CD14-positive monocyte (primary cell): ENCODE data around the gene AK9. TPM values are rescaled to one million over a fixed set of nuclear protein-coding genes. Genes with fewer than 3 reads are reported as not detected.

Experiments used
- DNase-seq, 3 donors: peaks; one replicate each; pipeline ENCODE4 v3.0.0-alpha.2; 2011 to 2022
- H2AFZ ChIP-seq: 2 replicates; pipeline ENCODE4 v1.6.0; 2012; ENCODE audit warnings: mild to moderate bottlenecking, low read depth, low read length, inconsistent platforms; ENCODE audit not compliant: insufficient read depth, poor library complexity, severe bottlenecking
- H3K27ac ChIP-seq, 2 donors: 1 replicate in 1 of 2; 2 replicates in 1 of 2; pipeline ENCODE4 v1.5.1; 2012 to 2013; ENCODE audit warnings: low read length in 2 of 2, control low read depth in 1 of 2, inconsistent platforms in 1 of 2, low read depth in 1 of 2, mild to moderate bottlenecking in 1 of 2
- H3K27me3 ChIP-seq, 2 donors: one replicate each; pipeline versions ENCODE4 v1.6.0 to v1.6.1; 2011 to 2013; ENCODE audit warnings: low read length in 2 of 2; ENCODE audit not compliant: control insufficient read depth in 2 of 2, insufficient read depth in 2 of 2
- H3K36me3 ChIP-seq, 2 donors: replicated peaks in 1 of 2; 1 replicate in 1 of 2; 2 replicates in 1 of 2; pipeline versions ENCODE4 v1.5.1 to v1.6.1; 2012 to 2013; ENCODE audit warnings: low read length in 2 of 2, control low read depth in 1 of 2, inconsistent platforms in 1 of 2, mild to moderate bottlenecking in 1 of 2; ENCODE audit not compliant: insufficient read depth in 2 of 2, control insufficient read depth in 1 of 2
- H3K4me1 ChIP-seq, 2 donors: 1 replicate in 1 of 2; 2 replicates in 1 of 2; pipeline versions ENCODE4 v1.5.1 to v1.6.1; 2012 to 2013; ENCODE audit warnings: low read length in 2 of 2, control low read depth in 1 of 2, inconsistent platforms in 1 of 2, mild to moderate bottlenecking in 1 of 2, moderate library complexity in 1 of 2; ENCODE audit not compliant: insufficient read depth in 2 of 2, control insufficient read depth in 1 of 2
- H3K4me2 ChIP-seq: replicated peaks from 2 replicates; pipeline ENCODE3; 2012; ENCODE audit warnings: low read length, moderate library complexity, mild to moderate bottlenecking; ENCODE audit not compliant: poor library complexity, severe bottlenecking; ENCODE audit errors: extremely low read depth
- H3K4me3 ChIP-seq, 3 experiments: fragments of 200-600 bp in 1 of 3; sonication (generic) in 1 of 3; replicated peaks in 1 of 3; 1 replicate in 2 of 3; 2 replicates in 1 of 3; pipeline ENCODE4 v1.5.1; 2011 to 2013; ENCODE audit warnings: low read length in 3 of 3, mild to moderate bottlenecking in 3 of 3, control low read depth in 2 of 3, low read depth in 2 of 3, inconsistent platforms in 1 of 3, moderate library complexity in 1 of 3
- H3K79me2 ChIP-seq: 2 replicates; pipeline ENCODE4 v1.6.0; 2012; ENCODE audit warnings: mild to moderate bottlenecking, control low read depth, inconsistent platforms, low read length, moderate library complexity; ENCODE audit not compliant: insufficient read depth
- H3K9ac ChIP-seq: 2 replicates; pipeline ENCODE4 v1.6.0; 2017; ENCODE audit warnings: low read length, mild to moderate bottlenecking; ENCODE audit not compliant: insufficient read depth, poor library complexity, severe bottlenecking
- H3K9me3 ChIP-seq, 2 donors: replicated peaks in 1 of 2; 1 replicate in 1 of 2; 2 replicates in 1 of 2; pipeline versions ENCODE4 v1.5.1 to v1.6.1; 2012 to 2013; ENCODE audit warnings: low read length in 2 of 2, control low read depth in 1 of 2; ENCODE audit not compliant: control insufficient read depth in 1 of 2, insufficient read depth in 1 of 2
- H4K20me1 ChIP-seq: 2 replicates; pipeline ENCODE4 v1.6.0; 2012; ENCODE audit warnings: mild to moderate bottlenecking, low read length, control low read depth, moderate library complexity; ENCODE audit not compliant: insufficient read depth
- H3K27ac Mint-ChIP-seq, 7 donors: one replicate each; pipeline ENCODE4 v1.8.0; 2020; ENCODE audit warnings: mild to moderate bottlenecking in 7 of 7, mixed read lengths in 7 of 7, moderate library complexity in 6 of 7, inconsistent platforms in 2 of 7
- H3K27me3 Mint-ChIP-seq, 3 donors: one replicate each; pipeline ENCODE4 v1.8.0; 2021 to 2022; ENCODE audit warnings: low read depth in 3 of 3, mild to moderate bottlenecking in 3 of 3, mixed read lengths in 3 of 3, moderate library complexity in 3 of 3, inconsistent platforms in 1 of 3
- H3K36me3 Mint-ChIP-seq, 2 donors: one replicate each; pipeline ENCODE4 v1.8.0; 2020; ENCODE audit warnings: mixed read lengths in 2 of 2, inconsistent platforms in 1 of 2, mild to moderate bottlenecking in 1 of 2
- H3K4me1 Mint-ChIP-seq: one replicate; pipeline ENCODE4 v1.8.0; 2020; ENCODE audit warnings: mild to moderate bottlenecking, mixed read lengths
- H3K4me3 Mint-ChIP-seq, 2 donors: one replicate each; pipeline ENCODE4 v1.8.0; 2020; ENCODE audit warnings: mild to moderate bottlenecking in 2 of 2, mixed read lengths in 2 of 2, moderate library complexity in 1 of 2
- H3K9me3 Mint-ChIP-seq, 7 donors: one replicate each; pipeline ENCODE4 v1.8.0; 2020 to 2022; ENCODE audit warnings: mixed read lengths in 7 of 7, mild to moderate bottlenecking in 6 of 7, moderate library complexity in 6 of 7, inconsistent platforms in 2 of 7
- WGBS: methylation state at CpG from one replicate; pipeline ENCODE4 v1.1.5; 2013; ENCODE audit warnings: missing lambda C conversion rate; ENCODE audit not compliant: insufficient coverage; 5-methylcytosine and 5-hydroxymethylcytosine counted together
- intact Hi-C, 2 donors: fragments of 100-400 bp; cut with micrococcal nuclease; formaldehyde crosslinking; loops; one replicate each; pipeline versions ENCODE4 v1.15.0 to v1.15.1; 2023
- polyA plus RNA-seq, 3 donors: library from polyadenylated mRNA; depleted of rRNA in 1 of 3; unstranded in 2 of 3; stranded (reverse) in 1 of 3; fragments of 300-500 nt in 2 of 3; fragments of >200 nt in 1 of 3; fragmentation: Illumina TruSeq in 2 of 3; gene quantifications; 1 replicate in 2 of 3; 2 replicates in 1 of 3; pipeline ENCODE4 v1.2.3, GENCODE V29; 2012 to 2021
- TF ChIP-seq, protein P1 (sequence below): fragments of 200-600 bp; IDR thresholded peaks from one replicate; pipeline ENCODE4 v1.8.0; 2022; ENCODE audit warnings: antibody characterized with exemption, mild to moderate bottlenecking

The AK9 gene
- polyA plus RNA-seq, 3 donors, result 2.6 to 3.1 (median 2.8) TPM

DNA sequence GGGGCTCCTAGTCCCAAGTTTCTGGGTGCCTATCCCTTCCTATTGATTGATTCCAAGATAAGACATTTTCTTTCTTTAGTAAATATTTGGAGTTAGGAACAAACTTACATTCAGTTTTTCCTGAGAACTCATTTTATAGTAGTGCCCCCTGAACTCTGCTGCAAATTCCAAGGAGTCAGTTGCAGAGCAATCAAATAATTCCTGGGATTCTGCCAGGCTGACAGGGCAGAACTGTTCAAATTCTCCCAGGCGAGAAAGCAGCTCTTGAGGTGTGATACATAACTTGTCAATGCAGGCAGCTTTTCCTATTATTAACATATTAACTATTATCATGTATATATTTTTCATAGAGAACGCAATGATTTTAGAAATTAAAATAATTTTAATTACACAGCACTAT, 192.1 kb downstream of the AK9 start:
- no peak overlapping the region for H3K27ac ChIP-seq
- no peak overlapping the region for H3K27ac Mint-ChIP-seq
- no peaks in the 10 kb centered on the region for H4K20me1 ChIP-seq
- H3K4me1 ChIP-seq, result peaks cover 2 to 3% of the 10 kb centered on the region in 2 donors
- no peaks in the 10 kb centered on the region for H3K36me3 ChIP-seq
- no peak overlapping the region for H2AFZ ChIP-seq
- H3K9me3 ChIP-seq, result no peaks in the 10 kb centered on the region
- H3K4me2 ChIP-seq, result no peak overlapping the region
- DNase-seq, result no peak
- no peaks in the 10 kb centered on the region for H3K27me3 ChIP-seq
- no CpG with 5 or more reads among the region's 2 CpGs for WGBS
- peaks cover 1% of the 10 kb centered on the region for H3K4me1 Mint-ChIP-seq
- H3K9ac ChIP-seq, result no peak overlapping the region
- H3K79me2 ChIP-seq, result no peaks in the 10 kb centered on the region
- H3K27me3 Mint-ChIP-seq, result peaks cover 2% of the 10 kb centered on the region in 3 donors
- no peak overlapping the region for H3K4me3 Mint-ChIP-seq
- intact Hi-C loops, result no loop called here
- H3K4me3 ChIP-seq, result no peak overlapping the region
- TF ChIP-seq, protein P1, sequence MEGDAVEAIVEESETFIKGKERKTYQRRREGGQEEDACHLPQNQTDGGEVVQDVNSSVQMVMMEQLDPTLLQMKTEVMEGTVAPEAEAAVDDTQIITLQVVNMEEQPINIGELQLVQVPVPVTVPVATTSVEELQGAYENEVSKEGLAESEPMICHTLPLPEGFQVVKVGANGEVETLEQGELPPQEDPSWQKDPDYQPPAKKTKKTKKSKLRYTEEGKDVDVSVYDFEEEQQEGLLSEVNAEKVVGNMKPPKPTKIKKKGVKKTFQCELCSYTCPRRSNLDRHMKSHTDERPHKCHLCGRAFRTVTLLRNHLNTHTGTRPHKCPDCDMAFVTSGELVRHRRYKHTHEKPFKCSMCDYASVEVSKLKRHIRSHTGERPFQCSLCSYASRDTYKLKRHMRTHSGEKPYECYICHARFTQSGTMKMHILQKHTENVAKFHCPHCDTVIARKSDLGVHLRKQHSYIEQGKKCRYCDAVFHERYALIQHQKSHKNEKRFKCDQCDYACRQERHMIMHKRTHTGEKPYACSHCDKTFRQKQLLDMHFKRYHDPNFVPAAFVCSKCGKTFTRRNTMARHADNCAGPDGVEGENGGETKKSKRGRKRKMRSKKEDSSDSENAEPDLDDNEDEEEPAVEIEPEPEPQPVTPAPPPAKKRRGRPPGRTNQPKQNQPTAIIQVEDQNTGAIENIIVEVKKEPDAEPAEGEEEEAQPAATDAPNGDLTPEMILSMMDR, result no peak
- H3K36me3 Mint-ChIP-seq, result no peaks in the 10 kb centered on the region
- H3K9me3 Mint-ChIP-seq, result peaks cover 0 to 2% (median 0%) of the 10 kb centered on the region in 7 donors

DNA sequence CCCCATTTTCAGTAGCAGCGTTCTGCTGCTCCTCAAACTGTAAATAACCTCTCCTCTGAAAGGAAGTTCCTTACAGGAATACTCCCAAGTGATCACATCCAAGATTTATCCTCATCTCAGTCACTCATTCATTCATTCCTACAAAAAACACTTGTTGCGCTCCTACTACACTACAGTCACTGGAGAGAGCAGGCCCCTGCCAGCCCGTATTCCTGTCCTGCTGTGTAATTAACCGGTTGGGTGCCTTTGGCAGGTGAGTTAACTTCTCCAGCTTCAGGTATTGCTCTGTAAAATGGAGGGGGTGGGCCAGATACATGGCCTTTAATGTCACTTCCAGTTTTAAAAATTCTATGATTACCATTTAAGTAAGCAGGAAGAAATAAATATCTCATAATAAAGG, 192.9 kb downstream of the AK9 start:
- Histone ChIP-seq H3K4me3 (no peak overlapping the region), H3K79me2 (no peaks in the 10 kb centered on the region), H3K27ac (no peak overlapping the region), H3K4me2 (no peak overlapping the region), H3K9me3 (no peaks in the 10 kb centered on the region), H2AFZ (no peak overlapping the region), H3K27me3 (no peaks in the 10 kb centered on the region), H3K9ac (no peak overlapping the region), H4K20me1 (no peaks in the 10 kb centered on the region), H3K4me1 (peaks cover 3 to 5% of the 10 kb centered on the region in 2 donors), H3K36me3 (no peaks in the 10 kb centered on the region)
- Mint-ChIP-seq H3K4me3 (no peak overlapping the region), H3K36me3 (no peaks in the 10 kb centered on the region), H3K27ac (no peak overlapping the region), H3K9me3 (peaks cover 0 to 2% (median 0%) of the 10 kb centered on the region in 7 donors), H3K4me1 (peaks cover 4% of the 10 kb centered on the region), H3K27me3 (peaks cover 2% of the 10 kb centered on the region in 3 donors)
- TF ChIP-seq, protein P1, result no peak
- no peak for DNase-seq
- intact Hi-C loops, result no loop called here
- 100% methylated on average over 1 of the region's 4 CpGs for WGBS
